Neuronal stem cell (in vitro differentiated cells): Measurements from ENCODE around the gene DEAF1.

Experiments used
- DNase-seq: peaks from one replicate; pipeline ENCODE4 v3.0.0-alpha.2; 2013; ENCODE audit warnings: low spot score
- H2AFZ ChIP-seq: one replicate; pipeline ENCODE4 v1.6.1; 2013; ENCODE audit warnings: mild to moderate bottlenecking, low read length, inconsistent platforms
- H2AK5ac ChIP-seq: 2 replicates; pipeline ENCODE4 v1.6.1; 2013; ENCODE audit warnings: low read depth, mild to moderate bottlenecking, inconsistent platforms, low read length, moderate library complexity, mixed read lengths
- H2BK120ac ChIP-seq: 2 replicates; pipeline ENCODE4 v1.6.1; 2013; ENCODE audit warnings: low read depth, mild to moderate bottlenecking, inconsistent platforms, low read length, moderate library complexity, mixed read lengths
- H2BK12ac ChIP-seq: one replicate; pipeline ENCODE4 v1.6.1; 2013; ENCODE audit warnings: low read length, inconsistent platforms
- H2BK15ac ChIP-seq: 2 replicates; pipeline ENCODE4 v1.6.1; 2013; ENCODE audit warnings: mild to moderate bottlenecking, low read length, inconsistent platforms, mixed read lengths
- H2BK5ac ChIP-seq: one replicate; pipeline ENCODE4 v1.6.1; 2013; ENCODE audit warnings: inconsistent platforms, mild to moderate bottlenecking, low read length, moderate library complexity
- H3K14ac ChIP-seq: one replicate; pipeline ENCODE4 v1.6.1; 2013; ENCODE audit warnings: low read length, inconsistent platforms
- H3K18ac ChIP-seq: 2 replicates; pipeline ENCODE4 v1.6.1; 2013; ENCODE audit warnings: low read length, inconsistent platforms
- H3K23ac ChIP-seq: 2 replicates; pipeline ENCODE4 v1.6.1; 2013; ENCODE audit warnings: low read depth, mild to moderate bottlenecking, mixed read lengths, low read length, inconsistent platforms; ENCODE audit not compliant: poor library complexity
- H3K27ac ChIP-seq: replicated peaks from 3 replicates; pipeline ENCODE4 v1.5.1; 2013; ENCODE audit warnings: low read length, inconsistent platforms
- H3K27me3 ChIP-seq, 3 experiments: 2 replicates each; pipeline ENCODE4 v1.6.1; 2013; ENCODE audit warnings: low read length in 3 of 3, mild to moderate bottlenecking in 2 of 3, inconsistent platforms in 1 of 3, low read depth in 1 of 3, mixed read lengths in 1 of 3, moderate library complexity in 1 of 3; ENCODE audit not compliant: control insufficient read depth in 3 of 3, insufficient read depth in 3 of 3
- H3K36me3 ChIP-seq, 2 donors: replicated peaks in 1 of 2; 2 replicates each; pipeline ENCODE4 v1.6.1; 2013; ENCODE audit warnings: low read length in 2 of 2; ENCODE audit not compliant: control insufficient read depth in 2 of 2, insufficient read depth in 2 of 2
- H3K4ac ChIP-seq: 2 replicates; pipeline ENCODE4 v1.6.1; 2013; ENCODE audit warnings: inconsistent platforms, mild to moderate bottlenecking, low read length, moderate library complexity
- H3K4me1 ChIP-seq, 2 donors: 1 replicate in 1 of 2; 2 replicates in 1 of 2; pipeline ENCODE4 v1.6.1; 2013; ENCODE audit warnings: low read length in 2 of 2, low read depth in 1 of 2; ENCODE audit not compliant: control insufficient read depth in 2 of 2, insufficient read depth in 1 of 2
- H3K4me2 ChIP-seq: one replicate; pipeline ENCODE4 v1.6.1; 2013; ENCODE audit warnings: mild to moderate bottlenecking, low read length, inconsistent platforms; ENCODE audit not compliant: insufficient read depth, poor library complexity, severe bottlenecking
- H3K4me3 ChIP-seq, 2 donors: 2 replicates each; pipeline ENCODE4 v1.5.1; 2013; ENCODE audit warnings: low read length in 2 of 2, mild to moderate bottlenecking in 2 of 2, inconsistent platforms in 1 of 2, moderate library complexity in 1 of 2
- H3K79me1 ChIP-seq: one replicate; pipeline ENCODE4 v1.6.1; 2013; ENCODE audit warnings: low read depth, mild to moderate bottlenecking, inconsistent platforms, low read length, moderate library complexity
- H3K9ac ChIP-seq: one replicate; pipeline ENCODE4 v1.6.1; 2013; ENCODE audit warnings: mild to moderate bottlenecking, low read depth, low read length, inconsistent platforms; ENCODE audit not compliant: poor library complexity
- H3K9me3 ChIP-seq, 2 donors: replicated peaks in 1 of 2; 2 replicates each; pipeline versions ENCODE3 to v1.6.1; 2013; ENCODE audit warnings: low read length in 2 of 2, mild to moderate bottlenecking in 2 of 2, inconsistent platforms in 1 of 2, low read depth in 1 of 2, mixed read lengths in 1 of 2, moderate library complexity in 1 of 2; ENCODE audit not compliant: control insufficient read depth in 2 of 2, insufficient read depth in 1 of 2
- H4K8ac ChIP-seq: one replicate; pipeline ENCODE4 v1.6.1; 2013; ENCODE audit warnings: low read depth, mild to moderate bottlenecking, inconsistent platforms, low read length, moderate library complexity
- H4K91ac ChIP-seq: one replicate; pipeline ENCODE4 v1.6.1; 2013; ENCODE audit warnings: low read length, low read depth, mild to moderate bottlenecking, inconsistent platforms; ENCODE audit not compliant: poor library complexity
- WGBS, 2 donors: extraction: QIAGEN DNeasy Blood & Tissue Kit; methylation state at CpG; one replicate each; pipeline ENCODE4 v1.1.7; 2013; ENCODE audit warnings: missing lambda C conversion rate in 2 of 2, mixed read lengths in 1 of 2; ENCODE audit not compliant: insufficient read length in 2 of 2, insufficient replicate concordance in 1 of 2; ENCODE audit errors: extremely low coverage in 2 of 2; 5-methylcytosine and 5-hydroxymethylcytosine counted together

Gene DEAF1

GRCh38 chr11:721741-722345, 26.8 kb upstream of the DEAF1 start:
- DNase-seq = no peak
- H4K8ac ChIP-seq = no peak overlapping the region
- no peak overlapping the region for H3K9ac ChIP-seq
- peak overlapping the region; percentile 83 for H3K18ac ChIP-seq
- H3K27ac ChIP-seq = no peak overlapping the region
- no peak overlapping the region for H3K4ac ChIP-seq
- H3K4me1 ChIP-seq = peaks cover 3 to 11% of the 10 kb centered on the region in 2 donors
- peak overlapping the region; percentile 97 for H2AK5ac ChIP-seq
- H2AFZ ChIP-seq = no peak overlapping the region
- H4K91ac ChIP-seq = peak overlapping the region; percentile 30
- no peak overlapping the region for H2BK12ac ChIP-seq
- H3K27me3 ChIP-seq = peaks cover 6 to 71% (median 45%) of the 10 kb centered on the region in 3 experiments
- no peaks in the 10 kb centered on the region for H3K9me3 ChIP-seq
- H2BK15ac ChIP-seq = peak overlapping the region; percentile 58
- no peak overlapping the region for H2BK5ac ChIP-seq
- peak overlapping the region; percentile 56 for H3K14ac ChIP-seq
- H3K36me3 ChIP-seq = no peaks in the 10 kb centered on the region
- no peak overlapping the region for H3K4me3 ChIP-seq
- H3K79me1 ChIP-seq = no peaks in the 10 kb centered on the region
- H3K4me2 ChIP-seq = no peak overlapping the region
- WGBS, 2 donors = no CpG with 5 or more reads among the region's 33 CpGs
- H3K23ac ChIP-seq = peak overlapping the region; percentile 93
- no peak overlapping the region for H2BK120ac ChIP-seq

- no peaks in the 10 kb centered on the region for H3K79me1 ChIP-seq
- H2BK15ac ChIP-seq = peak overlapping the region; percentile 58
- no peak overlapping the region for H2BK120ac ChIP-seq
- peak overlapping the region; percentile 71 for H3K18ac ChIP-seq
- H2BK12ac ChIP-seq = no peak overlapping the region
- H3K9ac ChIP-seq = no peak overlapping the region
- H4K91ac ChIP-seq = no peak overlapping the region
- H2AK5ac ChIP-seq = peak overlapping the region; percentile 97
- H3K36me3 ChIP-seq = no peaks in the 10 kb centered on the region
- no peak overlapping the region for H4K8ac ChIP-seq
- H3K27me3 ChIP-seq = peaks cover 3 to 66% (median 39%) of the 10 kb centered on the region in 3 experiments
- H2AFZ ChIP-seq = peak overlapping the region; percentile 35
- no peak overlapping the region for H3K4ac ChIP-seq
- peaks cover 3 to 7% of the 10 kb centered on the region in 2 donors for H3K4me1 ChIP-seq
- peak overlapping the region; percentile 93 for H3K23ac ChIP-seq
- no CpG with 5 or more reads among the region's 28 CpGs for WGBS, 2 donors
- no peaks in the 10 kb centered on the region for H3K9me3 ChIP-seq
- H3K4me3 ChIP-seq = no peak overlapping the region
- no peak for DNase-seq
- no peak overlapping the region for H3K4me2 ChIP-seq
- no peak overlapping the region for H2BK5ac ChIP-seq
- H3K14ac ChIP-seq = peak overlapping the region; percentile 56
- H3K27ac ChIP-seq = no peak overlapping the region
These were observed 26.3 kb upstream of the DEAF1 start for GRCh38 chr11:721247-721740.

- no peaks in the 10 kb centered on the region for H3K36me3 ChIP-seq
- H3K4me1 ChIP-seq = peaks cover 3 to 7% of the 10 kb centered on the region in 2 donors
- peak overlapping the region; percentile 81 for H2BK15ac ChIP-seq
- H3K27me3 ChIP-seq = peaks cover 3 to 61% (median 34%) of the 10 kb centered on the region in 3 experiments
- peak overlapping the region; percentile 72 for H2BK120ac ChIP-seq
- H3K79me1 ChIP-seq = no peaks in the 10 kb centered on the region
- H3K9me3 ChIP-seq = no peaks in the 10 kb centered on the region
- peak overlapping the region; percentile 82 for H2BK5ac ChIP-seq
- peak overlapping the region; percentile 50 for H3K9ac ChIP-seq
- H3K18ac ChIP-seq = peak overlapping the region; percentile 92
- H3K4me2 ChIP-seq = peak overlapping the region; percentile 45
- peak overlapping the region; percentile 22 for H2BK12ac ChIP-seq
- peak overlapping the region; percentile 91 for H3K23ac ChIP-seq
- H4K8ac ChIP-seq = no peak overlapping the region
- H3K4me3 ChIP-seq = peak overlapping the region in 1 of 2 donors; percentile 66
- H3K14ac ChIP-seq = no peak overlapping the region
- H3K4ac ChIP-seq = peak overlapping the region; percentile 89
- WGBS, 2 donors = no CpG with 5 or more reads among the region's 53 CpGs
- DNase-seq = peak; percentile 56
- no peak overlapping the region for H3K27ac ChIP-seq
- peak overlapping the region; percentile 79 for H2AFZ ChIP-seq
- H2AK5ac ChIP-seq = peak overlapping the region; percentile 97
- peak overlapping the region; percentile 43 for H4K91ac ChIP-seq
These were observed 25.7 kb upstream of the DEAF1 start for GRCh38 chr11:720642-721246.

GRCh38 chr11:720017-720641, 25.1 kb upstream of the DEAF1 start:
- no peak overlapping the region for H2BK12ac ChIP-seq
- no peak for DNase-seq
- H2BK15ac ChIP-seq = peak overlapping the region; percentile 81
- peak overlapping the region; percentile 92 for H3K18ac ChIP-seq
- H2AK5ac ChIP-seq = peak overlapping the region; percentile 97
- peak overlapping the region; percentile 82 for H2BK5ac ChIP-seq
- H3K4me3 ChIP-seq = peak overlapping the region in 1 of 2 donors; percentile 66
- no peak overlapping the region for H3K27ac ChIP-seq
- H3K36me3 ChIP-seq = no peaks in the 10 kb centered on the region
- H4K91ac ChIP-seq = peak overlapping the region; percentile 43
- H3K4me1 ChIP-seq = peaks cover 0 to 5% of the 10 kb centered on the region in 2 donors
- H3K23ac ChIP-seq = peak overlapping the region; percentile 91
- H3K14ac ChIP-seq = no peak overlapping the region
- peak overlapping the region; percentile 70 for H3K9ac ChIP-seq
- peak overlapping the region; percentile 45 for H3K4me2 ChIP-seq
- WGBS, 2 donors = no CpG with 5 or more reads among the region's 35 CpGs
- peak overlapping the region; percentile 17 for H4K8ac ChIP-seq
- no peaks in the 10 kb centered on the region for H3K79me1 ChIP-seq
- H2BK120ac ChIP-seq = peak overlapping the region; percentile 72
- peak overlapping the region; percentile 89 for H3K4ac ChIP-seq
- H3K9me3 ChIP-seq = no peaks in the 10 kb centered on the region
- peak overlapping the region; percentile 79 for H2AFZ ChIP-seq
- H3K27me3 ChIP-seq = peaks cover 3 to 54% (median 27%) of the 10 kb centered on the region in 3 experiments
